ENCODE results near the gene THSD7B.

Gene THSD7B

DNA sequence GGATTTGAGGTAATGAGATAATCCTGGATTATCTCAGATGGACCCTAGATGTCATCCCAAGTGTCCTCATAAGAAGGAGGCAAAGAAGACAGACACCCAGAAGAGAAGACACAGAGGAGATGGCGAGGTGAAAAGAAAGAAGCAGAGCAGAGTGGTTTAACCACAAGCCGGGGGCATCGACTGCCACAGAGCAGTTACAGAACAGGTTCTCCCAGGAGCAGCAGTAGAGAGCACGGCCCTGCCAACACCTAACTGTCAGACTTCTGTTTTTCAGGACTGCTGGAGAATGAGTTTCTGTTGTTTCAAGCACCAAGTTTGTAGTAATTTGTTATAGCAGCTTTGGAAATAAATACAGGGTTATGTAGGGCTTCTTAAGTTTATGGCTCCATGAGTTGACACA, 437.0 kb downstream of the THSD7B start:
- DNase-seq (ENCODE audit: low read depth): no peak

DNA sequence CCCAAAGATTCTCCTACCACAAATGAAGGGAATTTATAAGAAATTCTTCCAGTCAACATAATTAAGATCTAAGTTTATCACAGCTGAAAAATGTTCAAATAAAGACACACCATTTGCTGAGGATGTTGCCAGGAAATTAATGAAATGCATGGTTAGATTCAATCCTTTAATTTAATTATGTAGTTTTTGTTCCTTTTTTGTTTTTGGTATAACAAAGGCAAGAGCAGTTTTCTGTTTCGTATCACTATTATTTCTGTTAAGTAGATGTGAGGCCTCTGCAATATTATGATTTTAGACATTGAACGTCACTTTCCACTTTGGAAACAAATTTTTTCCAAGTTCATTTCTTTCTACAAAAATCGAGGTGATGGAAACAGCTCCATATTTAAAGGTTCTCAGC, 440.0 kb downstream of the THSD7B start:
- DNase-seq (ENCODE audit: low read depth): no peak

DNA sequence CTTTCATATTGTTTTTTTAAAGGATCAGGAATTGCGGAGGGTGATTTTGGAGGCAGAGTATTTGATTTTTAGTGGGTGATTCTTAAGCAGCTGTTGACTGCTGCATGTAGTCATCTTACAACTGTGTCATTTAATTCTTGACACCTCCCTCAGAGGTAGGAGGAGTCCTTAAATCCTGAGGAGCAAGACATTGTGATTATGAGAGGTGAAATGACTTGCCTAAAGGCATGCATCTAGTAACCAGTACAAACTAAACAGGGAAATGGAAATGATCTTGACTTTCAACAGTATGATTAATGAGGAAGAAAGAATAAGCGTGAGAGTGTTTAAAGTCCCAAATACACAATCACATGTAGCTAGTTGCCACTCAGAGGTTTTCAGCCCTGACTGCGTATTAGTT, 440.7 kb downstream of the THSD7B start:
- DNase-seq (ENCODE audit: low read depth): no peak

DNA sequence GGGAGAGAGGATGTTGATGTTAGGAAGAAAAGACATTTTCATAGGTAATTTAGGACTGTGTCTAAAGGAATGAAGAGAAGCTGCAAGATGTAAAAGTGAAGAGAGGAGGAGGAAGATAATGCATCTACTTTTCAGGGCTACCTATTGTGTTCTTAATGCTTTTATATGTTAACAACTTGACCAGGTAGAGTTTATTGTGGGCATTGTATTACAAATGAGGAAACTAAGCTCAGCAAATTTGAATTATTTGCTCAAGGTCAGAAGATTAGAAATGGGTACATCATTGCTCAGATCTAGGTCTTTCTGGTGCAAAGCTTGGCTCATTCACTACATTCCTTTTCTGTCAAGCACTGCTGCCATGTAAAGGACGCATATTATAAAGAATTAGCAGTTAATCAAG, 441.7 kb downstream of the THSD7B start:
- no peak for DNase-seq (ENCODE audit: low read depth)

DNA sequence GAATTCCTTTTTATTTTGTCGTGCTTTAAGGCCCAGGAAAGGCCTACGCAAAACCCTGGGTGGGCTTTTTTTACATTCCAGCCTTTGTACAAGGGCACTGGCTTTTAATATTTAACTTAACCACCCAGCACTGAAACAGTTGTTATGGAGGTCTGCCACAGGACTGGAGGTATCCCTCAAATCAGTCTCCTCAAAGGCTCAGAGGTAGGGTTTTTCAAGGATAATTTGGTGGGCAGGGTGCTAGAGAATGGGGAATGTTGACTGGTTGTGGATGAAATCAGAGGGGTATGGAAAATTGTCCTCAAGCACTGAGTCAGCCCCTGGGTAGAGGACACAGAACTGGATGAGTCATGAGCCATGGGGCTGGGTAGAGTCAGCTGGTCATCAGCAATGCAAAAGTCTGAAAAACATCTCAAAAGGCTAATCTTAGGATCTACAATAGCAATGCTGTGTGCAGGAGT, 443.1 kb downstream of the THSD7B start:
- no peak for DNase-seq (ENCODE audit: low read depth)

DNA sequence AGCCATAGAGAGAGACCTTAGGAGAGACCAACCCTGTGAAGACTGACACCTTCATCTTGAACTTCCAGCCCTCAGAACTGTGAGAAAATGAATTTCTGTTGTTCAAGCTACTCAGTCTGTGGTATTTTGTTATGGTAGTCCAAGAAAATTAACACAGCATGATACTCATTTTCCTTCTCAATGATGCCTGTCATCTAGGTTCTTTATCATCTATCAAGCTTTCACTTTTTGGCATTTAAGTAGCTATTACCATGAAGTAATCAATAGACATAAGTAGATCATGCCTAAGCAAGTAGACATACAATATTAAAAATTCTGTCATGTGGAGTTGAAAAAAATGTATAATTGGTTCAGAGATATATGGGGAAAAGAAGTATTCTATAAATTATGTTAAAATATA, 444.7 kb downstream of the THSD7B start:
- DNase-seq (ENCODE audit: low read depth): no peak

DNA sequence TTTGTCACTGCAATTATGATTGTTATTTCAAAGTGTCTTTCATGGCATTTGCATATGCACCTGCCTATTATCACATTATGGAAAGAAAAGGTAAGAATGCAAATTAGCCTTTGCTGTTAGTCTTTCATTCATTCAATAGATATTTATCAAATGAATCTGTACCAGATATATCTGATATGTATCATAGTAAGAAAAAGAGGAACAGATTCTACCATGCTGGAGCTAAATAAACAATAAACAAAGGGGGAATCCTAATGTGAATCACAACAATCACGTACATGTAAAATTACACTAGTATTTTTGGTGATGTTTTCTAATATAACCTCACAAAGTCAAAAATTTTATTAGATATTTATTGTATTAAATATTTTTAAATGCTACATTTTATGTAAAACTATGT, 446.4 kb downstream of the THSD7B start:
- DNase-seq (ENCODE audit: low read depth): no peak

DNA sequence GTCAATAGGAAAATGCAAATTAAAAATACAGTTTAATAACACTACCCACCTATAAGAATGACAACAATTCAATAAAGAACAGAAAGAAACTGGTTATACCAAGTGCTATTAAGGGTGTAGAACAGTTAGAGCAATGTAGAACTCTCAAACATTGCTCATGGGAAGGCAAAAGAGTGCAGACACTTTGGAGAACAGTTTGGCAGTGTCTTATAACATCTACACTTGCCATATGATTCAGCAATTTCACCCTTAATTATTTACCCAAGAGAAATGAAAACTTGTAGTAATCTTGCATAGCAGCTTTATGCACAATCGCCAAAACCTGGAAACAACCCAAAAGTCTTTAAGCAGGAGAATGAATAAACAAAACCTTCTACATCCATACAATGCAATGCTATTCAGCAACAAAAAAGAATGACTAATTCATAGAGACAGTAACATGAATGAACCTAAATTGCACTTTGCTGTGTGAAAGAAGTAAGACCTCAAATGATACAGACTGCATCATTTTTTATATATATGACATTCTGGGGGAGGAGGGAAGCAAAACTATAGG, 455.2 kb downstream of the THSD7B start:
- DNase-seq (ENCODE audit: low read depth): no peak

DNA sequence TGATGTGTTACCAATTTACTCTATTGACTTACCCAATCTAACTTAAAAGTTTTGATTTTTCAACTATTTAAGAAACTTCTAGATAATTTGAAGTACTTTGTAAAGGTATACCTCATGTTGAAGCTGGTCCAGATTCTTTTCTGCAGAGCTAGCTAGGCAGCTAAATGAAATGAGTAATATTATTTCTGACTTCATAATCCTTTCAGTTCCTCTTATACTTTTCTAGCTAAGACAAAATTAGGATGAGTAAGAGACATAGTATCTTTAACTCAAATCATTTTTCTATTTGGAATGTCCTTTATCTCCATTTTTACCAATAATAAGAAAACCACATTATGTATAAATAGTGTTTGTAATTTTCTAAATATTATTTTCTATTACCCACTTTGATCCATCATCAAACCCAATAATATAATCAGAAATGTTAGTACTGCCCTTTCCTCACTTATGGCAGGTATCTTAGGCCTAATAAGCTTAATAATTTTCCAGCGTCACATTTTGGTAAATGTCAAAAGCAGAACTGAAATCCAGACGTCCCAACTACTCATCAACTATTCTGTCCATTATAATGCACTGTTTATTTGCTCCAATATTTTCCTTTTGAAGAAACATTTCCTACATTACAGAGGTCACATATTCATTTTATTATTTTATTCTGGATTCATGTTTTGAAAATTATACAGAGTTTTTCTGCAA, 456.6 kb downstream of the THSD7B start:
- DNase-seq (ENCODE audit: low read depth): no peak

DNA sequence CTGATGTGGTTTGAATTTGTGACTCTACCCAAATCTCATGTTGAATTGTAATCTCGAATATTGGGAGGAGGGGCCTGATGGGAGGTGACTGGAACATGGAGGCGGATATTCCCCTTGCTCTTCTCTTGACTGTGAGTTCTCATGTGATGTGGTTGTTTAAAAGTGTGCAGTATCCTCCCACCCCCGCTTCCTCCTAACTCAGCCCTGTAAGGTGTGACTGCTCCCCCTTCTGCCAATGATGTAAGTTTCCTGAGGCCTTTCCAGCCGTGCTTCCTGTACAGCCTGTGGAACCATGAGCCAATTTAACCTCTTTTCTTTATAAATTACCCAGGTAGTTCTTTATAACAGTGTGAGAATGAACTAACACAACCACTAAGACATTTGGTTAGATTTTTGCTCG, 458.4 kb downstream of the THSD7B start:
- no peak for DNase-seq (ENCODE audit: low read depth)

DNA sequence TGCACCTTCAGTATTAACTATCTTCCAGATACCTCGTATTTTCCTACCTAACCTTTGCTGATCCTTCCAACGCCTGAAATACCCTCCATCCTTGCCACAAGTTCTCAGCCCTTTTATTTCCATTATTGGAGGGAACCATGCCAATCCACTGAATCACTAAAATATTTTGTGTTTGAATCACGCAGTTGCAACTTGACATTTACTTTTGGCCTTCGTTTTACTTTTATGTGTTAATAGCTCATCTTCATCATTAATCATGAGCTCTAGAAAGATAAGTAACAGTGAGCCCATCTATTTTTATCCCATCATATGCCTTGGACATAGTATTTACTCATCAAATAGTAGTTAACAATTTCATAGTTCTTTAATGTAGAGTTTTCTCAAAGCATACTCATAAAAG, 463.2 kb downstream of the THSD7B start:
- no peak for DNase-seq (ENCODE audit: low read depth)

DNA sequence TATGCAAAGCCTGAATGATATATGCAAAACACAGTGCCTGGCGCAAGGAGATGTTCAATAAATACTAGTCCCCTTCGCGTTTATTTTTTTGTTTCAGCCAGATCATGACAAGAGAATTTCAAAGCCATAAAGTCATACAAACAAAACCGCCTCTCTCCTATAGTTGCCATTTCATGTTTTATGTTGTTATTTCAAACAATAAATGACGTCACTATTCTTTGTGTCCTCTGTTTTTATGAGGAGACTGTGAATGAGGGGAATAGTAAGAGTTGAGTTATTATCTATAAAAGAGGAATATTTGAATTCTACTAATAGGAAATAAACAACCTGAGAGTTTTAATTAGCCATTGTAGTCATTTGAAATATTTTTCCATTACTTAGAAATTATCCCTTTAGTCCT, 464.5 kb downstream of the THSD7B start:
- no peak for DNase-seq (ENCODE audit: low read depth)

DNA sequence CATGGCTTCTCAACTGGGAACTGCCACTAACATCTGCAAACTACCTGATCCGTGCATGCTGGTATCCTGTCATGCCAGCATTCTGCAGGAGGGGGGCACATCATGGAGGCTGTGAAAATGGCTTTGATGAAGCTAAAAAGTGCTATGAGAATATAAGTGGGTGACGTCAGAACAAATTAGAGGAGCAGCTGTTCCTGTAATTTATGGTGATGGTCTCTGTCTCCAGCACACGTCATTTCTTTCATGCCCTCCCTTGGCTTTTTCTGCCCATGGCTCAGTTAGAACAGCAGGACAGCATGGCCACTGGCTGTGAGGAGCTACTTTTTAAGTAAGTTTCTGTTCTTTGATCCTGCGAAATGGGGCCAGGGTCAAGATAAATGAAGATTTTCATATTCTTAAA, 466.3 kb downstream of the THSD7B start:
- no peak for DNase-seq (ENCODE audit: low read depth)

DNA sequence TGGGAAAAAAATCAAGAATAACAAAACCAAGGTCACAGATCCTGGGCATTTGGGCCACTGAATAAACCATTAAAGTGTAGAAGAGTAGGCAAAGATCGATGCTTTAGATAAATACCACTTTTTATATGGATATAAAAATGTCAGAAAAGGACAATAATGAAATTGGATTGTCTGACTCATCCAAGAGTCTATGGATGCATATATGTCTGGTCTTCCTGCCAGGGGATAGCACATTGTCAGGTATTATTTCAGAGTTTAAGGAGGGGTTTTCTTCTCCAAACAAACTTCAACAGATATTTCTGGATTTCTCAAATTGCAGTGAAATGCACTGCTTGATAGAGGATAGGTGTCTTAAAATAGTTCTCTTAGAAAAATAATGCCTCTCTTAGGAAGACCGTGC, 466.7 kb downstream of the THSD7B start:
- DNase-seq (ENCODE audit: low read depth): no peak

DNA sequence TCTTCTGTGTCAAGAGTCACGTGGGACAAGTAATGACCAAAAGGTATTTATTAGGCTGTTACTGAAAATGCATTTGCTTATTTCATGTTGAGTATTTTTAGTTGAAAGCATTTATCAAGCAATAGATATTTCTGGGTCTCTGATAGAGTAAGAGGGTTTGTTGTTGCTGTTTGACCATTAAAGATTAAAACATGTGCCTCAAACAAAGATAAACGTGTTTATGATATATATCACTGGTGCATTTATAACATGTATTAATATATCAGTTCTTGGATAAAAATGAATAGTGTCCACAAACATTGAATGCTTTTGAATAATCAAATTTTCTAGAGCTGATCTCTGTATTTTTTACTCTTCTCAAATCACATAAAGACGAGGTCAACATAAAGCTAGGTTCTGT, 467.7 kb downstream of the THSD7B start:
- no peak for DNase-seq (ENCODE audit: low read depth)

DNA sequence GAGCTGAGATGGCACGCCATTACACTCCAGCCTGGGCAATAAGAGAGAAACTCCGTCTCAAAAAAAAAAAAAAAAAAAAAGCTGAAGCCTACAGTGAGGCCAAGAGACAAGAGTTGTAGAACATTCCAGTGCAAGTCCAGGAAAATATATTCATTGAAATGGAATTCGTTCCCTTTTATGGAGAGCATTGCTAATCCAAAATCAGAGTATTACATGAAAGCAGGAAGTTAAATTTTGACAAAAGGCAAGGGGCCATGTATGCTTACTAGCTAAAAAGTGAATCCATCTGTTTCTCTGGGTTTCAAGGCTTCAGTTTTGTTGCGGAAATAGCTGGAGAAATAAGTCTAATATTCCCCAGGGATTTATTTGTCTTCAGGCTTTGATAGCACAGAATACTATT, 471.7 kb downstream of the THSD7B start:
- no peak for DNase-seq (ENCODE audit: low read depth)

DNA sequence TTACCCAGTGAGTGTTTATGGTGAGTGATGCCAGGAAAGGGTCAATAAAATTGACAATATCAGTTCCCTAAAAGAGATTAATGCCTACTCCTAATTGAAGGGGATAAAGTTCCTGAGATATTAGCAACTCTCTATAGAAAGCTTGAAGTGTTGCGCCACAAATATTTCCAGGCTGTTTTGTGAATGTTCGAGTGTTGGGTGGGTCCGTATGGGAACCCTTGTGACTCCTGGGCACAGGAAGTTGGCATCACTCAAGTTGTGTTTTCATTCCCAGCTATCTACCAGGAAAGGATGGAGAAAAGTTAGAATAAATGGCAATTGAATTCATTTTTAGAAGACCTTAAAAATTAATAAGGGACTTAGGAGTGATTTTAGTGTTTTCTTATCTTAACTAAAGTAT, 472.7 kb downstream of the THSD7B start:
- no peak for DNase-seq (ENCODE audit: low read depth)

DNA sequence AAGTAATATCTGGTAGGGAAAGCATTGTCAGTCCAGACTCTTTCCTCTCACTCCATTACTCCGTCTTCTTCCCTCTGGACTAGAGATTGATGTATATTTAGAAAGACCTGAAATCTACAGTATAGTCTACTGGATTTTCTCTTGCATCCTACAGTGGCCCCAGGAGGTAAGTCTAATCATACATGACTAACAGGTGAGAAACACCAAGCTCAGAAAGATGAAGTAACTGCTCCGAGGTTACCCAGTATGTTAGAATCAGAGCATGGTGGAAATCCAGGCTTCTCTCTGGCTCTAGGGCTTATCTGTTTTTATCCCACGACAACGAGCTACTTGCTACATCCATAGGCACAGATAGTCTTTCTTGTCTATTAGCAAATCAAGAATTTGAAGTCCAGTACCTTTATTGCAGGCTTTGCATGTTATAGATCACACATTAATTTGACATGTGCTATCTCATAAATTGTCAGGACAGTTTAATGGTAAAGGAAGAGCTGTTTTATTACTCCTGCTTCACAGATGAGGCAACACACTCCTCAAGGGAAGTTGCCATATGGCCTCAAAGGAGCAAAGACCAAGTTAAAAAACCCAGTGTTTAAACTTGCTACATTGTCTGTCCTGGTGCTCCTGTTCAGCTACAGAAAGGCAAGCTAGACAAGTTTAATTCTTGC, 484.3 kb downstream of the THSD7B start:
- DNase-seq (ENCODE audit: low read depth): no peak

DNA sequence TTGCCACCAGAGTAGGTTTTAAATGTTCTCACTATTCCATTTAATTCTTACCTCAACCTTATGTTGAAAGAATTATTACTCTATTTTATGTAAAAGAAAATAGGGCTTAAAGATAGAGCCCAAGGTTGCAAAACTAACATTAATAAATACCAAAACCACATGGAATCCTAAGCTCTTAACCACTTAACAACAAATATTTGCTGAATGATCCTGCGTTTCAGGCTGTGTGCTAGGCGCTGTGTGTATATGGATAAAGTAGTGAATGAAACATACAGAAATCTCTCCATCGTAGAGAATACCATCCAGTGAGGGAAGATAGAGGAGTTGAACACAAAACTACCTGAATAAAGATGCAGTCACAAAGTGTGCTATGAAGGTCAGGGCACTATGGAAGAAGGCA, 485.1 kb downstream of the THSD7B start:
- DNase-seq (ENCODE audit: low read depth): no peak

DNA sequence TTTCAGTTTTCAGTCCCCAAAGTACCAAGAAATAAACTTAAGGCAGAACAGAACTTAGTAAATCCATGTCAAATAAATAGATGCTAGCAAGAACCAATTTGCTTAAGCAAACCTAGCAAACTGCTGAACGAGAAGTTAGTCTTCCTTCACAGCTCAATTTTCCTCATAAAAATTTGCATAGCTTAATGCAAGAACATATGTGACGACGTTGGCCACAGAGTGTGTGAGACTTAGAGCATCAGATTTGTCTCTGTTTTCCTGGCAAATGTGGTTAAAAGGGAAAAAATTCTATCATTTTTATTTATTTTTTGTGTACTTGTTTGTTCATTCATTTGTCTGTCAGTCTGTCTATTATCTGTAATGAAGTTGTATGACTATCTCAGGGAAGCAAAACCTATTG, 485.7 kb downstream of the THSD7B start:
- DNase-seq (ENCODE audit: low read depth): no peak

DNA sequence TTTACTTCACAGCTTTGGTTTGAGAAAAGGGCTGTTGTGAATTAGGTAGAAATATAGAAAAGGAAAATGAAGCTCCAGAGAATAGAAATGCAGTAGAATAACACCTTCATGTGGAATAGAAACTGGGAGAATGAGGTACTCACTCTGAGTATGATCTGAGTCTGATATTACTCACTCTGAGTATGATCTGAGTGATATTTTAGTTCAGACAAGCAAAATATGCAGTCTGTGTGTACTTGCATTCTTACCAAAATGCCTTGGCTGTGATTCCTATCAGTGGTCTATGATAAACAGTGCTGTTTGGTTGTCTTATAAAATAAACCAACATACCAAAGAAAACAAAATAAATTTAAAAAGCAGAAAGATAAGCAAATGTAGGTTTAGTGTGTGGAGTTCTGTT, 487.6 kb downstream of the THSD7B start:
- DNase-seq (ENCODE audit: low read depth): no peak

DNA sequence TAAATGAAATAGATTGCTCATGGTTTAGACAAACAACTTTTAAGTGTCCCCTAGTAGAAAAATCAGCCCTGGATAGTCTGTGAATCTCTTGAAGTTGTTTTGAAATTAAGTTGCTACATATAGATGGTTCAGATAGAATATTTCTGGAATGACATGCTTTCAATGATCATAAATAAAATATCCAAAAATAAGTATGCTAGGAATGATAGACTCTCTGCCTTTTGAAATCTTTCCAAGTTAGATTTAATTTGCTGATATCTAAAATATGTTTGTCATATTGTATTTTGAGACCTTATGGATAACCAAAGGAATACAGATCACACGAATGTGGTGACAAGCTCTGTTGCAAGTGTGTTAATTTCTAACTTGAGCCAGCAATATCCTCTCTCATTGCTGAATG, 488.7 kb downstream of the THSD7B start:
- no peak for DNase-seq (ENCODE audit: low read depth)

DNA sequence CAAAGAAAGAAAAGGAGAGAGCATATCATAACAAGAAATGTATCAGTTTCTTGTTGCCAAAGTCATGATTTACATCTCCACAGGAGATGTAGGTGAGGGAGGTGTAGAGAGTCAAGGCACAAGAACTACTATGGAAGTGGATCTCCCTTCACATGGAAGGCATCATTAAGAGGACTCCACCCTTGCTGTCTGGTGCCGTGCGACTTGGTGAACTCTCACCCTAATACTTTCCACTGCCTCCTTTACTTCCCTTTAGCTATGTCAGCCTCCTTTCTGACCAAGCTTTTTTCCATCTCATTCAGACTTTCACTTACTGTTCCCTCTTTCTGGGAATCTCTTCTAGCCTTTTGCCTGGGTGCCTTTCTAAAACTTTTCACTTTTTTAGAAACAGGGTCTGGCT, 490.0 kb downstream of the THSD7B start:
- DNase-seq (ENCODE audit: low read depth): no peak

DNA sequence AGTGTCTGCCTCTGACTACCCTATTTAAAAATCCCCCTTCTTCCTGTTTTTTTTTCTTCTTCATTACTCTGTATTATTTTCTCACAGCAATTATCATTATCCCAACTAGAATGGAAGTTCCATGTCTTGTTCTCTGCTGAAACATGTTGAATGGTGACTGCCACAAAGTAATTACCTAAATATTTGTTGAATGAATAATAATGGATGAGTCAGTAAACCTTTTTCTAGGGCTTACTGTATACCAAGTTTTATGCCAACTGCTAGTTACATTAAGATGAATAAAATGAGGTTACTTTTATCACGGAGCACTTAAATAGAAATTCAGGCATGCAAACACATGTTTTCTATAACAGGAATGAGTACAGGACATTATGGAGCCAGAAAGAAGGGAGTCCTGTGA, 490.6 kb downstream of the THSD7B start:
- DNase-seq (ENCODE audit: low read depth): no peak

Data from stimulated activated CD8-positive, alpha-beta memory T cell treated with anti-CD3 and anti-CD28 coated beads, Interleukin-7, amount 100 ng/mL, for 24 hours (primary cell).